Stimulated activated CD8-positive, alpha-beta memory T cell treated with anti-CD3 and anti-CD28 coated beads, Interleukin-12 subunit alpha, Interleukin-12 subunit beta, amount 100 ng/mL, for 4 hours (primary cell): ENCODE results near the gene MAGI1.

Experiments
- DNase-seq: peaks from one replicate; pipeline ENCODE4 v3.0.0-alpha.2; 2020; ENCODE audit warnings: low read depth

MAGI1 gene

DNA sequence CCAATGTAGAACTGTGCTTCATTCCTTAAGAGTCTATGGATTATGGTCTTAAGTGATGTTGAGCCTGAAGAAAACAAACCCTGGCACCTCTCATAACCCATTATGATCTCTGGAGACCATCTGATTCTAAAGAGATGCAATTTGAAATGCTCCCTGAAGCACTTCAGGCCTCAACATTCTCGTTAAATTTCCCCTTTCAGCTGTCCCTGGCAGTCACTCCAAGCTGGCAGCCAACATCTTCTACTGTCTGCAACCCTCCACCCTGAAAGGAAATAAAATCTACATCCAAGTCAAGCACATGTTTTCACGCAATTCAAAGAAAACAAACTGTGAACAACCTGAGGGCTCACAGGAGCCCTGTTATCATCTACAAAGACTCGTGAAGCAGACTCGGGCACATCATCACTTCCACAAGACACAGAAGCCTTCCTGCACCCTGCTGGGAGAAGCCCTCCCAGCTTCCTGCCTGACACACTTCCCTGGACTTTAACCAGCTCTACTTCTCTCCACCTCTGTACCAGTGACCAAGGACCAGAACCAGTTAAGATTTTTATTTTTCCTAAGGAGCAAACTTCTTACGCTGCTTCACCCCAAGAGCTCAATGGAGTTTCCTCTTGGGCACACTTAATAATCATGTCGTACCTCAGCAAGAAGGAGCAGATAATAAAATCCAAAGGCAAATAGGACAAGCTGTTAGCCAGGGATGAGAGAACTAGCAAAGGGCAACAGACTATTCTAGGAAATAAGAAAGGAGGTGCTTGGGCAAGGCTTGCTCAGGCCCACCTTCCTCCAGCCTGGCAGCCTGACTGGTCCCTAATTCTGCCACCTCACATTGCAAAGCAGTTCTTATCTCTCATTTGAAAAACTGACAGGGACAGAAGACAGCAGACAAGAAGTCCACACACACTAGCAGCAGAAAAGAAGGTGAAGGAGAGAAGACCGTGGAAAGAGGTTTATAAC is 67.1 kb downstream of the MAGI1 start:
- DNase-seq = no peak

DNA sequence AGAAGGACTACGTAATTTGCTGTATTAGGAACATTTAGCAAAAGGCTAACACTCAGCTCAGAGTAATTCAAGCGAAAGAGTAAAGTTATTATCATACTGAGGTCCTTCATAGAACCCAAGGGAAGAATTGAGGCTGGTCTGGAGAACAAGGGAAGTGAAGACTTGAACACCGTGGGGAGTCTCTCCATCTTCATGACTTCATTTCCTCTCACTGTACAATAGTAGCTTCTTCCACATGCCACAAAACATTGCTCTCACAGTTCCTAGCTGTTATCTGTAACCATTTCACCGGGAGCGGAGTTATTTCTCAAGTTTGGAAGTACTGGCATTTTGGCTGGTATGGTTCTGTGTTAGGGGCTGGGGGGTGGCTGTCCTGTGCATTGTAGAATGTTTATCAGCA is 69.7 kb downstream of the MAGI1 start:
- DNase-seq = no peak

DNA sequence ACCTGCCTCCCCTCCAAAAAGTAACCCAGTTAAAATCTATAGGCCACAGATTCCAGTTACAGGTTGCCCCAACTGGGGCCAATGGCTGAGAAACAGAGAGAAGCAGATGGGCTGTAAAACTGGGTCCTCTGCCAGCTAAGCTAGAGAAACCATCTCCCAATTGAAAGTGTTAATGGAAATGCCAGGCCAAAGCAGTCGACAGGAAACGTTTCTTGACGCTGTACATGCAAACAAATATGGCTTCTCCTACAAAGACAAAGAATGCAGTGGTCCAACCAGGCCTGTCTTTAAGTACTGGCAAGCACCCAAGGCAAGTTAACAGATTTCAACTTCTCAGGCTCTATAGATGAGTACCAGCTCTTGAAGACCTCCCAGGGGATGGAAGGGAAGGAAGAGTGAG is 71.3 kb downstream of the MAGI1 start:
- DNase-seq = no peak

- no peak for DNase-seq
Observed at GRCh38 chr3:65964838-65965237, 73.9 kb downstream of the MAGI1 start.

GRCh38 chr3:65963787-65964677 is 74.7 kb downstream of the MAGI1 start:
- no peak for DNase-seq

DNA sequence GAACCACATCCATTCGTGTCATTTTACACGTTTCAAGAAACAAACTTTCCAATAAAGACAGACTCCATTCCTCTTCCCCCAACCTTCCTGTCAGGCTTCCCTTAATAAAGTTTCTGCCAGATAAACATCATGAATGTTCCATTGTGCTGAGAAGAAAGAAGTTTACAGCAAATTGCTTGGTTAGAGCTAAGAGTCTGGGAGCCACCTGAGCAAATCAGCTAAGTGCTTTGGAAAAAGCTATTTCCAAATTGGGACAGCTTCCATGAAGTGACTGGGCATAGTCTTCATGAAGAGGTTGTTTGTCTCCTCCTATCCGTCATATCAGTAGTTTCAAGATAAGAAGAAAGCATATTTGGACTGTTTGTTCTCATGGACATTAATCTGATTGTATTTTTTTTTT is 77.0 kb downstream of the MAGI1 start:
- DNase-seq = no peak

- no peak for DNase-seq
Observed at GRCh38 chr3:65961128-65961527, 77.6 kb downstream of the MAGI1 start.

DNA sequence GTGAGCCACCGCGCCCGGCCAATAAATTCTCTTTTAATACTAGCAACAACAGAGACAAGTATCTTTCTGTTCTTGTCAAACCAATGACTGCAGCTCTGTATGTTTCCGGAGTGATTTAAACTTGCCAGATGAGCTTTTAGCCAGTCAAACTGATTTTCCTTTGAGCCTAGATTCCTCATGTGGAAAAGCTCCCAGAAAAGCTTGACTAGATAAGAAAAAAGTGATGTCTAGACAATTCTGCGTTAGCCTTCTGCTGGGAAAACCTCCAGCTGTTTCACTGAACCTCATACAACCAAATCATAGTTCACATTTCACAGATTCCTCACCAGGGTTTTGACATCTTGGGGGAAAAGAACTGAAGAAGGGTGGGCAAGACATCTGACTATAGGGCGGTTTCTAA is 78.6 kb downstream of the MAGI1 start:
- no peak for DNase-seq

DNA sequence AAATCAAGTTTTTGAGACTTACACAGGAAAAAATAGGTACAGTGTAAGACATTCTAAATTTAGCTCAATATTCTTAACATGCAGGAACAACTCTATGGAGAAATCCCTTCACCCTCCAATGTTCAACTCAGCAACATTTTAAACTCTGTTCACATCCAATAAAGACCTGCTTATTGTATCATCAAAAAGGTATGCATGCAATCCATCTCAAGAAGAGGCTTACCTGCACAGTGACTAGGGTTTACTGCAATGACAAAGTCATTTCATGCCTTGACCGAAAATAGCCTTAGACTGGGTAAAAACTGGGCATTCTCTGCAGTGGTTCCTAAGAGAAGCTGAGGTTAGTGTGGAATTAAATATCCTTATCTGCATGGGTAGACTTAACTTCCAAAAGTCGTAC is 80.5 kb downstream of the MAGI1 start:
- DNase-seq = no peak

DNA sequence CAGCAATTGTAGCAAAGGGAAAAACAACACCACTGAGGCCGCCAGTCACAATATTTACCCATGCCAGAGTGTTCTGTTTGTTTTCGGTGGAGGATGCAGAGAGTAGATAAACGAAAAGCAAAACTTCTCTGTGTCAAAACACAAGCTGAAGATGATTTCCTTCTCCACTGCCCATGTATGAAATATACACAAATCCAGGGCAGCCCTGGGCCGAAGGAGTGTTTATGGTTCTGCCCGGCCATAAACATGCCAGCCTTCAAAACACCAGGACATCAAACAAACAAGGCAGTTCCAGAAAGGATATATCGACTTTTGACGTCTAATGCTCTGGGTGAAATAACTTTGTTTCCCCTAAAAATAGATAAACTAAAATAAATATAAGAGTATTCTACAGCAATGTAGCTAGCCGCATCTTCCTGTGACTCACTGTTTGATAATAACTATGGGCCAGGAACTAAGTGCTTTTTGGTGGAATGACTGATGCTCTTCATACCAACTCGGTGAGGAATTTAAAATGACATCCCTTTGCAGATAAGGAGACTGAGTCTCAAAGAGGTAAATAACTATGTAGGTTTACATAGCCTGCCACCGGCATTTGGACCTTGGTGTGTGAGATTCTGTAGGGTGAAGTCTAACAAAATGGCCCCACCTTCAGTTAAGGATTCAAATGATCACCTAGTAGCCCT is 82.8 kb downstream of the MAGI1 start:
- DNase-seq = no peak

- no peak for DNase-seq
Observed at GRCh38 chr3:65953881-65954733, 84.6 kb downstream of the MAGI1 start.

DNA sequence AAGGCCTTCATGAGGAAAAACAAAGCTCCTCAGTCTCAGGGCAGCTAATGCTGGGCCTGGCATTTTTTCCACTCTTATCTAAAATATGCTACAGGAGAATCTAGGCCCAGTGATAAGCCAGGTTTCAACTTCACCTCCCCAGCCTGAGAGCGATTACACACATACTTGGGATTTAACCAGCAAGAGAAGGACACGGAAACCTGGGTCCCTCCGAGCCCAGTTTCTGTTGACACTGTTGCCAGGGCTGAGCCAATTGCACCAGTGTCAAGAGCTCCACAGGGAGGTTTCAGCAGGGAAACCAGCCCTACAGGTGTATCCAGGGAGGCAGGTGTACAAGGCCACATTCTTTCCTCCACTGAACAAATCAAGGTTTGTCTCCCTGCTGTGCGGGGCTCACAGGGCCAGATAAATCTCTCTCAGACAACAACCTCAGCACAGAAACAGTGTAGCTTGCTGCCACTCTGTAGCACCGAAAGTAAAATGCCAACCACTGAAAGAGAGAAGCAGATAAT is 85.4 kb downstream of the MAGI1 start:
- DNase-seq = no peak

GRCh38 chr3:65952842-65953241 is 85.9 kb downstream of the MAGI1 start:
- no peak for DNase-seq

GRCh38 chr3:65951836-65952505 is 86.7 kb downstream of the MAGI1 start:
- no peak for DNase-seq

DNA sequence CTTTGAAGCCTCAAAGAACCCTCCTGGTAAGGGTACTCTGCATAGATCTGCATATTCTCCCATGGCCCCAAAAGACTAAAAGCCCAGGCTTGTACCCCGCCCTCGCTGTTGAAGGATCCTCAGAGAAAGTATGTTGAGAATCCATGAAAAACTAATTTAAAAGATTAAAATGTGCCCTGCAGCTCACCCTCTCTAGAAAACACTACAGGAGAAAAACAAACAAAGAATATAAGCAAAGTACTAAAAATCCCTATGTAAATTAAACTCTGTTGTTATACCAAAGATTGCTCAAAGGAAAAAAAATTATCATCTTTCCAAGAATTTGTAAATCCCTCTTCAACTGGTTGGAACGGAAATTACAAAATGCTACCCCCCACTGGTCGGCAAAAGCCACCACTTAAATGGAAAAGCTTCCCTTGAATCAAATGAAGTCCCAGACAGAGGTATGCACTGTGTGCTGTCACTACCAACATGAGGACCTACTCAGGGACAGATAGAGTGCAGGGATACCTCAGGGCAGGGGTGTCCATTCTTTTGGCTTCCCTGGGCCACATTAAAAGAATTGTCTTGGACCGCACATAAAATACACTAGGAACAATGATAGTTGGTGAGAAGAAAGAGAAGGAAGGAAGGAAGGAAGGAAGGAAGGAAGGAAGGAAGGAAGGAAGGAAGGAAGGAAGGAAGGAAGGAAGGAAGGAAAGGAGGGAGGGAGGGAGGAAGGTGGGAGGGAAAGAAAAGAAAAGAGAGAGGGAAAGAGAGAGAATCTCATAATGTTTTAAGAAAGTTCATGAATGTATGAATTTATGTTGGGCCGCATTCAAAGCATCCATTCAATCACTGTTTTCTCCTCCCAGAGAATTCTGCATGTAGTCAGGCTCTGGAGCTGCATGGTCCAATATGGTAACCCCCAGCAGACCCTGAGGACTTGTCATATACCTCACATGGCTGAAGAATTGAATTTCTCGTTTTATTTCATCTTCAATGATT is 88.1 kb downstream of the MAGI1 start:
- no peak for DNase-seq

DNA sequence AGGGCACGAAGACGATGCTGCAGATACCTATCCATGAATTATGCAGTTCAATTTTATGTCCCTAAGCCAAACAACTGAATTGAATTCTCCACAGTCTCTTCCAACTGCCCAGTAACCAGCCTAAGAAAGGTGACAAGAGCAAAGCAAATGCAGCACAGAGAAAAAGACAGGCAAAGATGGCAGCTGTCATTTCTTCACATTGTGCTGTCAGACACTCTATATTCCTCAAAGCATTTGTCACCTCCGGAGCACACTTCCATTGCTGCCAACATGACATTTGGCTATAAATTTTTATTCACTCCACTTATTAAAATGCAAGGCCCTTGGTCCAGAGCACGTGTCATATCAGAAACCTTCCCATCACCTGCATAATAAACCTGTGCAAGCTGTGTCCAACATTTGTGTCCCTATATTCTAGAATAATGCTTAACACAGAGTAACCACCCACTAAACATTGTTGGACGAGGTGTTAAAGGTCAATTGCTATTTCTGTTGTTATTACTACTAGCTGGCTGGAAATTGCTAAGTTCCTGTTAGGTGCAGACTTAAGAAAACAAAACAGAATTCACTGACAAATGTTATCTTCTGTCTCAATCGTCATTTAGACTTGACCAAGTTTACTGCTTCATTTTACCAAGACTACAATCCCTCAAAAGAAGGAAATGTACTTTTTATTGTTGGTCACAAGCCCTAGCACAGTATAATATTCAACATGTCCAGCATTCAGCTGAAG is 89.7 kb downstream of the MAGI1 start:
- DNase-seq = no peak

DNA sequence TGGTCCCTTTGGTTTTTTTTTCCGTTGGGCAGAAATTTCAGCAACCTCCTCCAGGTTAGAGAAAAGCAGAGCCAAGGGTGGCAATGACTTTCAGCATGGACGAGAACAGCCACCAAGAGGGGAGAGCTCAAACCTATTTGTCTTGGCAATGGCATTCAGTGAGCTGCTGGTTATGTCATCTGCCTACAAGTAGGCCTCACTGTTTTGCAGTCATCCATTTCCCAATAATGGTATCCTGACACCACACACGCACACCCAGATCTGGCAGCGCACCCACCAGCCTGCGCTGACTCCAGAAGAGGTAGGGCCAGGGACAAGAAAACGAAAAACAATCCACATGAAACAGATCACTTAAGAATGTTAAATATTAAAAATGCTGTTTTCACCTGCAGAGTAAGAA is 92.3 kb downstream of the MAGI1 start:
- no peak for DNase-seq

DNA sequence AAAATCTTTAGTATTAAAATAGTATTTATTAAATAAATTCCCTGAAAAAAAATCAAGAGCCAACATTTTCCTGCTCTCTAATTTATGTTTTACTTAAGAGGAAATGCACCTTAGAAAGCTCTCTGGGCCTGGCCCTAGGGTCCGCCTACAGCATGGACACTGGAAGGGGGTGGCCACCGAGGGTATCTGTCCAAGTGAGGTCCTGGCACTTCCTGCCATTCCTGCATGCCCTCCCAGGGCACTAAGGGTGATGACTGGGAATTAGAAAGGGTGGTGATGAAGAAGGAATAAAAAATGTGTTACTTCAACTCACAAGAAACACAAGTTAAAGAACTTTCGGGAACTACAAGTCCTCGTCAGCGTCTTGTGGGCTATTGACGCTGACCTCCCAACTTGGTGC is 92.8 kb downstream of the MAGI1 start:
- DNase-seq = no peak

DNA sequence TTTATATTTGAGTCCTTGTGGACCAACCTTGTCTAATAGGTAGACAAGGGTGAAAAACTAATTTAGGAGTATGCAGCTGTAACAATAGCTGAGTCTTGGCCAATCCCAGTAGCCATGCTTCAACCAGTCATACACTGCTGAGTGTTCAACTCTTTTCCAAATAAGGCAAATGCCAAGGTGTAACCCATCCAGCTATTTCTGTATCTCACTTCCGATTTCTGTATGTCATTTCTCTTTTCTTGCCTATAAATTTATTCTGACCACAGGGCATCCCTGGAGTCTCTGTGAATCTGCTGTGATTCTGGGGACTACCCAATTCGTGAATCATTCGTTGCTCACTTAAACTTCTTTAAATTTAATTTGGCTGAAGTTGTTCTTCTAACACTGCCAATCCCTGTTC is 93.2 kb downstream of the MAGI1 start:
- no peak for DNase-seq
